Heart right ventricle (tissue), 16 donors: Measurements from ENCODE around the gene DNAJC1. TPM values are rescaled to one million over a fixed set of nuclear protein-coding genes. Genes with fewer than 3 reads are reported as not detected.

Source experiments
- ATAC-seq, 8 donors: fragments of 200-7000 bp; cut with Tn5 transposase; one replicate each; pipeline ENCODE4 v1.9.1; 2020; ENCODE audit warnings: mild to moderate bottlenecking in 8 of 8, moderate library complexity in 8 of 8, moderate number of reproducible peaks in 1 of 8
- DNase-seq, 2 donors: peaks; one replicate each; pipeline ENCODE4 v3.0.0-alpha.2; 2020
- H3K27ac ChIP-seq, 10 donors: fragments of 200-600 bp; sonication (generic) in 2 of 10; one replicate each; pipeline versions ENCODE4 v1.5.0 to v1.8.0; 2020 to 2022; ENCODE audit warnings: mild to moderate bottlenecking in 3 of 10
- H3K27me3 ChIP-seq, 7 donors: fragments of 200-600 bp; one replicate each; pipeline ENCODE4 v1.8.0; 2021 to 2022; ENCODE audit warnings: mild to moderate bottlenecking in 2 of 7
- H3K36me3 ChIP-seq, 9 donors: fragments of 200-600 bp; sonication (generic) in 1 of 9; one replicate each; pipeline versions ENCODE4 v1.5.0 to v1.8.0; 2020 to 2022; ENCODE audit warnings: mild to moderate bottlenecking in 2 of 9
- H3K4me1 ChIP-seq, 9 donors: fragments of 200-600 bp; sonication (generic) in 1 of 9; one replicate each; pipeline versions ENCODE4 v1.5.0 to v1.8.0; 2020 to 2022; ENCODE audit warnings: mild to moderate bottlenecking in 4 of 9
- H3K4me3 ChIP-seq, 10 donors: fragments of 200-600 bp; sonication (generic) in 2 of 10; one replicate each; pipeline versions ENCODE4 v1.5.0 to v1.8.0; 2020 to 2022; ENCODE audit warnings: mild to moderate bottlenecking in 7 of 10, moderate library complexity in 2 of 10
- H3K9me3 ChIP-seq, 11 donors: fragments of 200-600 bp in 10 of 11; sonication (generic) in 2 of 11; one replicate each; pipeline versions ENCODE4 v1.5.0 to v1.8.0; 2013 to 2022; ENCODE audit warnings: mild to moderate bottlenecking in 2 of 11, control low read depth in 1 of 11, moderate library complexity in 1 of 11
- CTCF ChIP-seq, 9 donors: fragments of 200-600 bp; sonication (generic) in 2 of 9; IDR thresholded peaks; one replicate each; pipeline versions ENCODE4 v1.5.0 to v1.8.0; 2021 to 2022; ENCODE audit warnings: antibody characterized with exemption in 9 of 9, mild to moderate bottlenecking in 5 of 9, moderate library complexity in 1 of 9
- WGBS, 2 donors: extraction: QIAGEN DNeasy Blood & Tissue Kit; methylation state at CpG; one replicate each; pipeline ENCODE4 v1.1.7; 2013; ENCODE audit warnings: inconsistent platforms in 1 of 2; 5-methylcytosine and 5-hydroxymethylcytosine counted together
- intact Hi-C, 10 donors: fragments of 100-400 bp; cut with DNase I; formaldehyde crosslinking; loops; one replicate each; pipeline versions ENCODE4 v1.11.1 to v1.14.2; 2022
- polyA plus RNA-seq, 2 donors: library from polyadenylated mRNA; stranded (reverse); fragments of 200-250 nt; gene quantifications; one replicate each; pipeline ENCODE4 v1.2.3, GENCODE V29; 2013
- total RNA-seq, 10 donors: library from RNA; stranded (reverse); fragmentation: NEBNext Ultra II Directional in 3 of 10; extraction: Animal tissue kit (Norgen Biotek cat#: 25700) in 3 of 10; gene quantifications; one replicate each; pipeline versions ENCODE4 v1.2.1 to v1.2.4, GENCODE V29; 2021 to 2023
- donor health status: Arrhythmogenic right ventricular cardiomyopathy.
- donor health status: ischemic (EF 13 %, LVEDD 7.1; RV severe dilation, severe dysfunction).
- donor health status: healthy with polysubstance abuse.
- donor health status: DM: no; HTN: yes; CAD: no.
- donor health status: DM: no; HTN: no; CAD: no.
- donor health status: ischemic (EF 25% LVEDD 6.9; RV normal size, moderate dysfunction).
- donor health status: ischemic (EF 25% LVEDD 5.7; RV mildly dilated, moderate dysfunction).
- donor health status: healthy.
- donor health status: DM: yes; HTN: yes; CAD: no.
- donor health status: Ischemic cardiomyopathy.
- donor health status: ischemic (EF 35%, LVEDD 5.7; RV mildly dilated, moderate dysfunction).
- donor health status: nonischemic (EF 11% LVEDD 7.7; RV severe dilation, severe dysfunction).
- donor health status: DM: yes; HTN: yes; CAD: no.
- donor health status: PGD.
- donor health status: ischemic (EF 29% LVEDD 5.4; RV normal size, mild dysfunction).
- donor health status: nonischemic (EF 23%, LVEDD 6.1; RV moderate dilation, normal function).

Gene DNAJC1
- total and polyA plus RNA-seq, 12 donors: 8.9 to 26.8 (median 11.4) TPM

- Histone ChIP-seq H3K4me3 (no peak overlapping the region), H3K4me1 (peaks cover 0 to 16% (median 0%) of the 10 kb centered on the region in 9 donors), H3K27ac (no peak overlapping the region), H3K27me3 (no peaks in the 10 kb centered on the region), H3K9me3 (no peaks in the 10 kb centered on the region), H3K36me3 (peaks cover 0 to 60% (median 6%) of the 10 kb centered on the region in 9 donors)
- intact Hi-C loops: no loop called here
- ATAC-seq (no peak), DNase-seq (no peak)
- TF ChIP-seq CTCF (IDR thresholded peaks at IDR 0.05): no peak
- 99% methylated on average over 2 of the region's 2 CpGs for WGBS, 2 donors
Observed at GRCh38 chr10:21760332-21760731, 243.2 kb downstream of the DNAJC1 start.

GRCh38 chr10:21759232-21759631 lies 244.3 kb downstream of the DNAJC1 start:
- no peak for TF ChIP-seq CTCF (IDR thresholded peaks at IDR 0.05)
- WGBS, 2 donors: 91 to 95% methylated on average over 21 of the region's 21 CpGs
- H3K9me3 ChIP-seq: no peaks in the 10 kb centered on the region
- ATAC-seq (no peak), DNase-seq (no peak)
- peaks cover 0 to 16% (median 0%) of the 10 kb centered on the region in 9 donors for H3K4me1 ChIP-seq
- no peak overlapping the region for H3K27ac ChIP-seq
- intact Hi-C loops: no loop called here
- H3K36me3 ChIP-seq: peaks cover 0 to 62% (median 6%) of the 10 kb centered on the region in 9 donors
- no peak overlapping the region for H3K4me3 ChIP-seq
- H3K27me3 ChIP-seq: no peaks in the 10 kb centered on the region

- Histone ChIP-seq H3K36me3 (peaks cover 0 to 57% (median 6%) of the 10 kb centered on the region in 9 donors), H3K4me3 (no peak overlapping the region), H3K4me1 (peaks cover 0 to 16% (median 0%) of the 10 kb centered on the region in 9 donors), H3K9me3 (no peaks in the 10 kb centered on the region), H3K27ac (no peak overlapping the region), H3K27me3 (no peaks in the 10 kb centered on the region)
- WGBS, 2 donors: 95 to 97% methylated on average over 7 of the region's 7 CpGs
- intact Hi-C loops: no loop called here
- ATAC-seq (no peak), DNase-seq (no peak)
- no peak for TF ChIP-seq CTCF (IDR thresholded peaks at IDR 0.05)
Observed at GRCh38 chr10:21758696-21759095, 244.8 kb downstream of the DNAJC1 start.

- Histone ChIP-seq H3K4me1 (peaks cover 0 to 16% (median 0%) of the 10 kb centered on the region in 9 donors), H3K27ac (no peak overlapping the region), H3K4me3 (no peak overlapping the region), H3K27me3 (no peaks in the 10 kb centered on the region), H3K9me3 (no peaks in the 10 kb centered on the region), H3K36me3 (peaks cover 0 to 53% (median 6%) of the 10 kb centered on the region in 9 donors)
- intact Hi-C loops: no loop called here
- ATAC-seq: no peak
- WGBS, 2 donors: 84 to 86% methylated on average over 14 of the region's 14 CpGs
- no peak for TF ChIP-seq CTCF (IDR thresholded peaks at IDR 0.05)
- no peak for DNase-seq
Observed at GRCh38 chr10:21758239-21758638, 245.3 kb downstream of the DNAJC1 start.
